Activated CD4-positive, alpha-beta T cell treated with anti-CD3 and anti-CD28 coated beads for 4 hours (primary cell): ENCODE results near the gene SLBP.

Experiments
- DNase-seq, 2 donors: peaks; one replicate each; pipeline ENCODE4 v3.0.0-alpha.2; 2020

Gene SLBP

GRCh38 chr4:1725521-1725920, 13.4 kb upstream of the SLBP start:
- no peak for DNase-seq

GRCh38 chr4:1723131-1723801, 11.1 kb upstream of the SLBP start:
- DNase-seq = peak; percentile 43 to 55

- no peak for DNase-seq
Observed at GRCh38 chr4:1722551-1723118, 10.5 kb upstream of the SLBP start.

- DNase-seq = no peak
Observed at GRCh38 chr4:1721666-1722550, 9.8 kb upstream of the SLBP start.

- peak; percentile 93 to 94 for DNase-seq
Observed at GRCh38 chr4:1721003-1721665, 9.0 kb upstream of the SLBP start, which contains the start of the genes TACC3 and TMEM129. Gene TACC3 (plus strand): TSS chr4:1721521. CDS start chr4:1723422, 1,901 bp downstream. Gene TMEM129 (minus strand): TSS chr4:1721323. CDS start chr4:1720837, 486 bp downstream.

- DNase-seq = peak; percentile 31 to 33
Observed at GRCh38 chr4:1720163-1720983, 8.3 kb upstream of the SLBP start.

GRCh38 chr4:1718095-1718850, 6.2 kb upstream of the SLBP start:
- DNase-seq = no peak

GRCh38 chr4:1717129-1718094, 5.3 kb upstream of the SLBP start:
- DNase-seq = no peak

GRCh38 chr4:1716065-1716945, 4.2 kb upstream of the SLBP start:
- no peak for DNase-seq

- no peak for DNase-seq
Observed at GRCh38 chr4:1715002-1715758, 3.1 kb upstream of the SLBP start.

GRCh38 chr4:1714303-1715001, 2.3 kb upstream of the SLBP start:
- DNase-seq = no peak

- no peak for DNase-seq
Observed at GRCh38 chr4:1713003-1713851, 1.1 kb upstream of the SLBP start.

- peak in 1 of 2 donors; percentile 37 for DNase-seq
Observed at GRCh38 chr4:1711571-1712215, 426 bp downstream of the SLBP start.

GRCh38 chr4:1711055-1711570, 1.0 kb downstream of the SLBP start:
- DNase-seq = no peak

- no peak for DNase-seq
Observed at GRCh38 chr4:1708581-1708980, 3.5 kb downstream of the SLBP start.

GRCh38 chr4:1706358-1706757, 5.8 kb downstream of the SLBP start:
- no peak for DNase-seq
